HL-60/S4 treated with phorbol 12-myristate 13-acetate at 8.2 ng/mL for 4 days and 3 days (cell line): ENCODE data around the gene ATP8A2.
"Not testable (repeated sequence)": the region's sequence is repeated elsewhere in the genome, so short reads cannot be mapped to it uniquely, and the experiment has no call there.

Experiments
- in situ Hi-C: fragments of 300-500 bp; cut with MboI; formaldehyde crosslinking; loops from 2 replicates; pipeline ENCODE4 v1.15.0; 2022; ENCODE audit warnings: low sequenced_read_pairs

Gene ATP8A2

DNA sequence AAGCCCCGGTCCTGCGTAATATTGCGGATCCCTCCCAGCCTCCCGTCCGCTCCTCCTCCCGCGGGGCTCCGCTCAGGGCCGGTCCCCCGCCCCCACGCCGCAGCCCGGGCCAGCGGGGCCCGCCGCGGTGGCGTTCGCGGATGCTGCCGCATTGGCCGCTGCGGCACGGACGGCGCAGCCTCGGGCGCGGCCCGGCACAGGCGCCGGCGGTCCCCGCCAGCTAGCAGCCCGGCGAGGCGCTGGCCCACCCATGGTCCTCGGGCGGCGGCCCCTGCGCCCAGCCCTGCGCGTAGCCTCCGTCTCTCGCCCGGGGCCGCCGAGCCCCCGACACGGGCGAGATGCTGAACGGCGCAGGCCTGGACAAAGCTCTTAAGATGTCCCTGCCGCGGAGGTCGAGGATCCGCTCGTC lies at the start of gene ATP8A2:
Gene ATP8A2 (plus strand): TSS at position 100 of the 409 bp plus-strand sequence. CDS start 239 bp downstream, at position 339.
- in situ Hi-C loops, result no loop called here

- in situ Hi-C loops, result no loop called here
Measured at GRCh38 chr13:25324100-25324499, 47.7 kb upstream of the ATP8A2 start.

GRCh38 chr13:25329706-25330105 lies 42.1 kb upstream of the ATP8A2 start:
- in situ Hi-C loops, result no loop called here

DNA sequence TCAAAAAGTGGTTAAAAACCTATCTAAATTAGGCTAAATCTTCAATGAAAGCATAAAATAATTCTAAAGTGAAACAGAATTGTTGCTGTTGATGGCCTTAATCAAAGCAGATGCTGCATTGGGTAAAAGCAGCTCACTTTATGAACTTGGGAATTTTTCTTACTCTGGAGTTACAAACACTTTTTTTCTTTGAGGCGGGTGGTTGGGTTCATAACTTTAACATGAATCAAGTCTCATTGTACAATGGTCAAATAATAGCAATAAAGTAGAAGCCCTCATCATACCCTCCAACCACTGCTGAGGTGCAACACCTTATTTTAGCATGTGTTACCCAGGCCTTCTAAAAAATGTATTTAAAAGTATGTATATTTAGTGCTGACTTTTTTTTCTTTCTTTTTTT lies 41.2 kb upstream of the ATP8A2 start:
- in situ Hi-C loops, result no loop called here

DNA sequence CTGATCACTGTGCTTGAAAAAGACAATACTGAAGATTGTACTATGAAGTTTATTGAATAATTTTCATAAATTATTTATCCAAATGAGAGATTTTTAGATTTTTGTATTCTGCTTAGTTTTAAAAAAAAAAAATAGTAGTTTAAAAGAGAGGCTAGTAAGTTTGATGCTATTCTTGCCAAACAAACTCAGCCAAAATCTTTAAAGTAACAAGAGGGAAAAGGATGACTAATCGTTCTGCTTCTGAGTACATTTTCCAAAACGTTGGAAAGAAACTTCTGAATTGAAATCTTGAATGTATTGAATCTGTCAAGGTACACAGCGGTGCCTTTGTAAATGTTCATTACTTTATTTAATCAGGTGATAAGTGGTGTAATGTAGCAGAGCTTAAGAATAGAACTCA lies 35.9 kb upstream of the ATP8A2 start:
- in situ Hi-C loops, result no loop called here

GRCh38 chr13:25345576-25345975 lies 26.2 kb upstream of the ATP8A2 start:
- in situ Hi-C loops, result no loop called here

- in situ Hi-C loops, result no loop called here
Measured at GRCh38 chr13:25347151-25347550, 24.6 kb upstream of the ATP8A2 start.

DNA sequence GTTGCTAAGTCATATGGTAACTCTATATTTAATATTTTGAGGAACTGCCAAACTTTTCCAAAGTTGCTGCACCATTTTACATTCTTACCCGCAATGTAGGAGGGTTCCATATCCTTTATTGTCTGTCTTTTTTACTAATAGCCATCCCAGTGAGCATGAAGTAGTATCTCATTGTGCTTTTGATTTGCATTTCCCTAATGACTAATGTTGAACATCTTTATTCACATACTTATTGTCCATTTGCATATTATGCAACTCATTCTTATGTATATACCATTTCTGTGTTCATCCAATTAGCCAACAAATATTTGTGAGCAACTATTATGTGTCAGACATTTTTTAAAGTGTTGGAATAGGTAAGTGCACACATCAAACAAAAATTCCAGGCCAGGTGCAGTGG lies 20.4 kb upstream of the ATP8A2 start:
- in situ Hi-C loops, result no loop called here

DNA sequence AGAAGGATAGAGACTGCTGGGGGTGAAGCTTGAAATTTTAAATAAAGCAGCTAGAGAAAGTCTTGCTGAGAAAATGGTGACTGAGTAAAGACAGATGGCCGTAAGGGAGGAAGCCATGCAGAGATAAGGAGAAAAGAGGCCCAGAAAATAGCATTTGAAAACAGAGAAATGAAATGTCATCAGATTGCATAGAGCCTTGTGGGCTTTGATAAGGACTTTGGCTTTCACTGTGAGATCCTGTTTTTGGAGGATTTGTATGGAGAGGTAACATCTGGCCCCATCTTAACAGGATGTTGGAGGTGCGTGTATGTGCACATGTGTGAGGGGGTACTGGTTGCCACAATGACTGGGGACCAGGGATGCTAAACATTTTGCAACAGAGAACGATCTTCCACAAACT lies 19.5 kb upstream of the ATP8A2 start:
- in situ Hi-C loops, result no loop called here

- in situ Hi-C loops, result no loop called here
Measured at GRCh38 chr13:25352806-25353205, 19.0 kb upstream of the ATP8A2 start.

GRCh38 chr13:25353344-25353743 lies 18.4 kb upstream of the ATP8A2 start:
- in situ Hi-C loops, result no loop called here

DNA sequence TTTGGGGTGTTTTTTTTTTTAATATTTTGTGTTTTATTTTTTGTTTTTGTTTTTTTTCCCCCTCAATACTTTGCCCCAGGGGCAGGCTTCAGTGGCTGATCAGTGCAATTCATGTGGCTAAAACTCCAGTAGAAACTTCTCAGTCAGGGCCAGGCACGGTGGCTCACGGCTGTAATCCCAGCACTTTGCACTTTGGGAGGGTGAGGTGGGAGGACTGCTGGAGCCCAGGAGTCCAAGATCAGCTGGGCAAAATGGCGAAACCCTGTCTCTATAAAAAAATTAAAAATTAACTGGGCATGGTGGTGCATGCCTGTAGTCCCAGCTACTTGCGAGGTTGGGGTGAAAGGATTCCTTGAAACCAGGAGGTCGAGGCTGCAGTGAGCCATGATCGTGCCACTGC lies 17.4 kb upstream of the ATP8A2 start:
- in situ Hi-C loops, result no loop called here

GRCh38 chr13:25360443-25360842 lies 11.3 kb upstream of the ATP8A2 start:
- in situ Hi-C loops, result not testable (repeated sequence)

DNA sequence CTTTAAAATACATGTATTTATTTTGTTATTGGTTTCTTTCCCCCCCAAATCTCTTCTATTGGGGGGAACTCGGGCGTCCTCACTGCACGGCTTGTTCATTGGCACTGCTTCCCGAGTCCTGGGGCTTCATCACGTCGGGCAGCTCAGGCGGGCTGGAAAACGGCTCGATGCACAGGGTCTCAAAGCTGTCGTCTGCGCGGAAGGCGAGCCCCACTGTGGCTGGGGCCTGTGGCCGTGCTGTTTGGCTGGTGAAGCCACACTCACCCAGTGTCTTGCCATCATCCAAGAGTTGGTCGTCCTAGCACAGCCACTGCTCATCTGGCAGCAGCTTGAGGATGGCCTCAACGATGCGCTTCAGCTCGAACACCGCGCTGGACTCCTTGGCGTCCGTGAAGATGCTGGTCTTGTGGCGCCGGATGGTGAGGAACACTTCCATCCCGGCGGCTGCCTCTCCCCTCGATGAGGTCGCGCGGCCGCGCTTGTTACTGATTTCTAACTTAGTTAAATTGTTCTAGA lies 6.0 kb upstream of the ATP8A2 start:
- in situ Hi-C loops, result no loop called here

GRCh38 chr13:25371158-25371874 lies 458 bp upstream of the ATP8A2 start:
- in situ Hi-C loops, result no loop called here

DNA sequence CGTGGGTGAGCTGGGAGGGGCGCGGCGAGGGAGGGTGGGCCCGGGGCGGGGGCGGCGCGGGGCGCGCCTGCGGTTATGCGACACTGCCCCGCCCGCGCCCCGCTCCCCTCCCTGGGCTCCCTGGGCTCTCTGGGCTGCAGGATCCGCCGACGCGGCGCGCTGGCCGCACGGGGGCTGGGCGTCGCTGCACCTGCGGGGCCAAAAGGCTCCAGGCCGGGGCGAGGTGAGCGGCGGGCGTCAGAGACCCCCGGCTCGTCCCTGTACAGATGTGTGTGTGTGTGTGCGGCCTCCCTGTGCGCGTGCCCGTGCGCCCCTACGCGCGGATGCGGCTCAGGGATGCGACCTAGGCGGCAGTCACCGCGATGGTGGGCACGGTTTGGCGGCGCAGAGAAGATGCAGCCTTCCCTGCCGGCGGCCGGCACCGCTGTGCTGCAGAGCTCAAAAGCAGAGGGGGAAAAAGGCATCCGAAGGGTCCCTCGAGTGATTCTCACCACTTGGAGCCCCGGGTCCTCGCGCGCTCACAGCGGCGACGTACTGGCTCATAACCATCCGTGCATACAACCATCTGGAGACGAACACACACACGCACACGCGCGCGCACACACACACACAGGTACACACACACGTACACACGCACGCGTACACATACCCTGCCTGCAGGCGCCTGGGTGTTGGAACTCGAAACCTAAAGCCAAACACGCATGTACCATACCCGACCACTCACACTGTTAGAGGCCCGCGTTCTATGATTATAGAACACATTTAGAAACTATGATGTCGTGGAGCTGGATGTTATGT lies 709 bp downstream of the ATP8A2 start:
- in situ Hi-C loops, result no loop called here

- in situ Hi-C loops, result no loop called here
Measured at GRCh38 chr13:25375727-25376358, 4.1 kb downstream of the ATP8A2 start.

DNA sequence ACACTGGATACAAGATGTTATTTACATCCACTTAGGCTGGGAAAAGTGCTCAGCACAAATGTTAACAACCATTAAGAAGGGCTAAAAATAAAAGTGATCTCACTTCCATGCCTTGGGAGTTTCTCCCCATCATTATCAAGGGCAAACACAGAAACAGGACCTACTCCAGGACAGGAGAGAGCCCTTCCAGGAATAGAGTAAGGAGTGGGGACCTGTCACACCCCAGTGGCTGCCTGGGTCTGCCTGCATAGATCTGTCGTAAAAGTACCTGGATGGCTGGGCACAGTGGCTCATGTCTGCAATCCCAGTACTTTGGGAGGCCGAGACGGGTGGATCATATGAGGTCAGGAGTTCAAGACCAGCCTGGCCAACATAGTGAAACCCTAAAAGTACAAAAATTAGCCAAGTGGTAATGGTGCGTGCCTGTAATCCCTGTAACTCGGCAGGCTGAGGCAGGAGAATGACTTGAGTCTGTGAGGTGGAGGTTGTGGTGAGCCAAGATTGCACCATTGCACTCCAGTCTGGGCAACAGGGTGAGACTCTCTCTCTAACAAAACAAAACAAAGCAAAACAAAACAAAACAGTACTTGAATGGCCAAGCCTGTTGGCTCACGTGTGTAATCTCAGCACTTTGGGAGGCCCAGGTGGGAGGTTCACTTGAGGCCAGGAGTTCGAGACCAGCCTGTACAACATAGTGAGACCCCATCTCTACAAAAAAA lies 5.6 kb downstream of the ATP8A2 start:
- in situ Hi-C loops, result no loop called here

DNA sequence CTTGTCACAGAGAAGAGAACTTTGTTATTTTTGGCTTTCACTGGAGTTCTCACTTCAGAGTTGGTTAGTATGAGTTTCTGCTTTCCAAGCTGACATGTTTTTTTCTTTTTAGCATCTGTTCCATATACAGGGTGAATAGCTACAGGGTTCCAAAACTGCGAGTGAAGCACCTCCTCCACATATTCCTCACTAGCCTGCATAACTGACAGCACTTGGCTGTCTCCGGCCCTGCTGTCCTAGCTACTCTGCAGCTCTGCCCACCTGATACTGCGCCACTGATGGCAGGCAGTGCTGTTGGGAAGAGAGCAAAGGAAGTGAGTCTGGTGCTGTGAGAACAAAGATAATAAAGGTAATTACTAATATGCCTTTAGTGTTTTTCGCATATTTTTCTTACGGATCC lies 6.8 kb downstream of the ATP8A2 start:
- in situ Hi-C loops, result no loop called here

DNA sequence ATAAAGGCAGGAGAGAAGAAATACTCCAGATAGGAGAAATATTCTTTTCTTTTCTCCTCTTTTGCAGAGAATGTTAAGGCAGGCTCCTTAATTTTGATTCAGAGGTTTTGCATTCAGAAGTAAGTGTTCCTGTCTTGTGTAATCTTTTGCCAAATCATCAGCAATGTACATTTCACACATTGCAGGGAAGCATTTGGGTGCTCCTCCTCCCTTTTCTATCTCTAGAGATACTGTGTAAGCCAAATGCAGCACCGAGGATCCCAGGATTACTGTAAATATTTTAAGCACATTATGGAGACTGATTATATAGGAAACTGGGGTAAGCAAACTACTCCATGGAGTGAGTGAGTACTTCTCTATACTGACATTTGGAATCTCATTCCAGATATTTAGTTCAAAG lies 7.2 kb downstream of the ATP8A2 start:
- in situ Hi-C loops, result no loop called here

DNA sequence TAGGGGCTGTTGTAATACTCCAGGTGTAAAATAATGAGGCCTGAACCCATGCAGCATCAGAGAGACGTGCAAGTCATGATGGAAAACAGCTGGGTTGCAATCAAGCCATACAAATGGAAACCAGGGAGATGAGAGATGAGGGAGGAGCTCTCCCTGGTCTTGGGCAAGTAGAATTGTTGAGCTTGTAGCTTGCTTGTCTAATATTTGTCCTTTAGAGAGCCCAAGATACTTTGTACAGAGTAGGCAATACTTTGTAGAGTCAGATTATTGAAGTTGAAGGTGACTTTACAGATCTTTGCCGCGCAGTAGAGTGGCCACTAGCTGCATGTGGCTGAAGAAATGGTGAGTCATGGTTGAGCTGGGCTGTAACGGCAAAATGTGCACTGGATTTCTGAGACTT lies 8.3 kb downstream of the ATP8A2 start:
- in situ Hi-C loops, result no loop called here
